IPS DF 19.7 (cell line): ENCODE results near the gene PSMD8.
A peak's percentile ranks its signal among the peaks of the same experiment; 100 is the strongest.
"Not testable (repeated sequence)": the region's sequence is repeated elsewhere in the genome, so short reads cannot be mapped to it uniquely, and the experiment has no call there.

Source experiments
- DNase-seq: peaks from one replicate; pipeline ENCODE4 v3.0.0-alpha.2; 2013; ENCODE audit warnings: low read depth, low spot score

PSMD8 gene

DNA sequence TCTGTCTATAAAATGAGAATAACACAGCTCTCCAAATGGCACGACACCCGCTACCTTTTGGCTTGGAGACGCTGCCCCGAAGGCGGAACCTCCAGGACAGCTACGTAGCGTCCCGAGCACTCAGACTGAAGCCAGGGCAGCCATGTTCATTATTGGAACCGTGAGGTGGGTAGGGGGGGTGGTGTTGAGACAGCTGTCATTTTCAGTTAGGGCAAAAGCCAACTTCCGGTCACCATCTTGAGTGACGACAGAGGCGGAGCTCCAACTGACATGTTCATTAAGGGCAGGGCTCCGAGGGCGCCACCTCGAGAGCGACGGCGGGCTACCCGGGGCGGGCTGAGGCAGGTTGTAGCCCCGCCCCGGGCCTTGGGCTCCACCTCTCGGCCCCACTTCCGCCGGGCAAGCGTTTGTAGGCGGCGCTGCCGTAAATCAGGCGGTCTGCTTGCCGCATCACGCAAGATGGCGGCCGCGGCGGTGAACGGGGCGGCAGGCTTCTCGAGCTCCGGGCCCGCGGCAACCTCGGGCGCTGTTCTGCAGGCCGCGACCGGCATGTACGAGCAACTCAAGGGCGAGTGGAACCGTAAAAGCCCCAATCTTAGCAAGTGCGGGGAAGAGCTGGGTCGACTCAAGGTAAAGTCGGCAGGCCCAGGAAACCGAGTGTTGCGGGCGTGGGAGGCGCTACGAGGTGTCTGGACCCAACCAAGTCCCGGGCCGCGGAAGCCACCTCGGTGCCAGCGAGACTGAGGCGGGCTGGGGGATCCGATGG, at the start of gene PSMD8:
TSS of gene PSMD8 (plus strand) at position 240 of the 766 bp plus-strand sequence. CDS start at position 271, 31 bp downstream.
- peak; percentile 99 for DNase-seq

DNA sequence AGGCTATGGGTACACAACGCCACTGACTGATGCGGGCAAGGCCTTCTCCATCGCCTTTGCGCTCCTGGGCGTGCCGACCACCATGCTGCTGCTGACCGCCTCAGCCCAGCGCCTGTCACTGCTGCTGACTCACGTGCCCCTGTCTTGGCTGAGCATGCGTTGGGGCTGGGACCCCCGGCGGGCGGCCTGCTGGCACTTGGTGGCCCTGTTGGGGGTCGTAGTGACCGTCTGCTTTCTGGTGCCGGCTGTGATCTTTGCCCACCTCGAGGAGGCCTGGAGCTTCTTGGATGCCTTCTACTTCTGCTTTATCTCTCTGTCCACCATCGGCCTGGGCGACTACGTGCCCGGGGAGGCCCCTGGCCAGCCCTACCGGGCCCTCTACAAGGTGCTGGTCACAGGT, 47.8 kb upstream of the PSMD8 start:
- DNase-seq, result no peak

DNA sequence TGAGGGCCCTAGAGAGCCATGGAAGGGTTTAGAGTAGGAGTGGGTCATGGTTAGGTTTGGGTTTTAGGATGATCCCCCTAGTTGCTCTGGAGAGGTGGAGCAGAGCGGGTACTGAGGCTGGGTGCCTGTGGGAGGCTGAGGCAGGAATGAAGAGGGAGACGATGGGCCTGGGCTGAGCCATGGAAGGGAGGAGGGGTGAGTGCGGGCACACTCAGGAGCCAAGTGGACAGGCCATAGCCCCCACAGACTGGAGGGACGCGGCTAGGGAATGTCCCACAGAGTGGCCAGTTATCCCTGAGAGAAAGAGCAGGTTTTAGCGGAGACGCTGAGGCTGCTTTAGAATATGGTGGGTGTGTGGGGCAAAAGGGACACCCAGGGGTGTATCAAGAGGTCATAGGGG, 44.7 kb upstream of the PSMD8 start:
- DNase-seq, result no peak

DNA sequence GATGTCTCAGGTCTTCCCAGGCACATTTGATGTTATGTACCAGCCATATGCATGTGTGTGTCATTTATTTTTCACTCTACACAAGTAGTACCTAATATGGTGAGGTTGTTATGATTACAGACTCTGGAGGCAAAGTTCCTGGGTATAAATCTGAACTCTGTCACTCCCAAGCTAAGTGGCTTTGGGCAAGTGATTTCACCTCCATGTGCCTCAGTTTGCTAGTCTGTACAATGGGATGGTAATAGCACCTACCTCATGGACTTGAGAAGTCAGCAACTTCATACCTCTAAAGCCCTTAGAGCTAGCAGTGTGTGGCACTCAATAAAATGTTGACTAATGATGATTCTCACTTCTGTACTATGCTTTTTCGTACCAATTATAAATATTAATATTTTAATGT, 42.6 kb upstream of the PSMD8 start:
- no peak for DNase-seq

DNA sequence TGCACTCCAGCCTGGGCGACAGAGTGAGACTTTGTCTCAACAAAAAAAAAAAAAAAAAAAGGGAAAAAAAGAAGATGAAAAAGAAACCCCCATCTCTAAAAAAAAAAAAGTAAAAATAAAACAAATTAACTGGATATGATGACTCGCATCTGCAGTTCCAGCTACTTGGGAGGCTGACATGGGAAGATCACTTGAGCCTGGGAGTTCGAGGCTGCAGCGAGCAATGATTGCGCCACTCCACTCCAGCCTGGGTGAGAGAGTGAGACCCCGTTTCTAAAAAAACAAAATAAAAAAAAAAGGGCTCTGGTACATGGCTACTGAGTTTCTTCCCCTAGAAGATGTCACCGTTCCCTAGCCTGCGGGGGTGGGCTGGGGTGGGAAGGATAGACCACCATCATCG, 41.1 kb upstream of the PSMD8 start:
- no peak for DNase-seq

DNA sequence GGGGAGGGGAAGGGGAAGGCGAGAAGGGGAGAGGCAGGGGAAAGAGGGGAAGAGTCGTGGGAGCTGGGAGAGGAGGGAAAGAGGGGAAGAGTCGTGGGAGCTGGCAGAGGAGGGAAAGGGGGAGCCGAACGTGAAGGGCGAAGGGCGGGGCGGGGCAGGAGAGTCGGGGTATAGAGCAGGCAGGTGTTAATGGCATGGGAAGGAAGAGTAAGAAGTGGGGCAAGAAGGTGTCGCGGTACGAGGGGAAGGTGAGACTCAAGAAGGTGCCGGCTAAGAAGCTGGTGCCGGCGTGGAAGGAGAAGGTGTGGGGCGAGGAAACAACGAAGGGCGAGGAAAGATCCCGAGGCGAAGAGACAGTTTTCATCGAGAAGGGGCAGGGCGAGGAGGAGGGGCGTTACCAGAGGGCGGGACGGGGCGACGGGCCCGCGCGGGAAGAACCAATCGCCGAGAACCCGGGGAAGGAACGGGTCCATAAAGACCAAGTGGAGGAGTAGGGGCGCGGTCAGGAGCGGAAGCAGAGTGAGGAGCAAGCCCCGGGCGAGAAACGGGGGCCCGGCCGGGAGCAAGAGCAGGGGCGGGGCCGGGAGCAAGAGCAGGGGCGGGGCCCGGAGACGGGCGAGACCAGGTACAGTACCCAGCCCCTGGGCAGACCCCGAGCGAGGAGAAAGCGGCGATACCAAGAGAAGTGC, 38.3 kb upstream of the PSMD8 start:
- no peak for DNase-seq

DNA sequence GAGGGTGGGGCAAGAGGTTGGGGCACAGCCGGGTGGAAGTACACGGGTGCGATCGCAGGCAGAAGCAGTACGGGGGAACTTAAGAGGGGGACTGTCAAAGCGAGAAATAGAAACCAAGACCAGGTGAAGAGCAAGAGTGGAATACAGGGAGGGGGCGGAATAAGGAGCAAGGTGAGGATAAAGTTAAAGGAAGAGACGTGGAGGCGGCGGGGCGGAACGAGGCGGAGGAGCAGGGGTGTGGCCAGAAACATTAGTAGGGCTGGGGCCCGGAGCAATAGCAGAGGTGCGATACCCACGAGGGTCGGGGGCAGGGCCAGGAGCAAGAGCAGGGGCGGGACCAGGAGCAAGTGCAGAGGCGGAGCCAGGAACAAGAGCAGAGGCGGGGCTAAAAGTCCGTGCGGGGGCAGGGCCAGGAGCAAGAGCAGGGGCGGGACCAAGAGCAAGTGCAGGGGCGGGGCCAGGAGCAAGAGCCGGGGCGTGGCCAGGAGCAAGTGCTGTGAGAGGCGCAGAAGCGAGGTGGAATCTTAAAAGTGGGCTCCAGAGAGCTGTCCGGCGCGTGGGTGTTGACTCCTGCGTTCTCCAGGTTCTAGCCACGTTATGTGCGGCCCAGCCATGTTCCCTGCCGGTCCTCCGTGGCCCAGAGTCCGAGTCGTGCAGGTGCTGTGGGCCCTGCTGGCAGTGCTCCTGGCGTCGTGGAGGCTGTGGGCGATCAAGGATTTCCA, 37.6 kb upstream of the PSMD8 start:
- no peak for DNase-seq

DNA sequence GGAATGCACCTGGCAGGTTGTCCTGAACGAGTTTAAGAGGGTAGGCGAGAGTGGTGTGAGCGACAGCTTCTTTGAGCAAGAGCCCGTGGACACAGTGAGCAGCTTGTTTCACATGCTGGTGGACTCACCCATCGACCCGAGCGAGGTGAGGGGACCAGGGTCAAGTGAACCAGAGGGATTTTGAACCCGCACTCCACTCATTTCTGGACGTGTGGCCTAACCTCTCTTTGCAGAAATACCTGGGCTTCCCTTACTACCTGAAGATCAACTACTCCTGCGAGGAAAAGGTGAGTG, 37.1 kb upstream of the PSMD8 start:
- DNase-seq, result no peak

DNA sequence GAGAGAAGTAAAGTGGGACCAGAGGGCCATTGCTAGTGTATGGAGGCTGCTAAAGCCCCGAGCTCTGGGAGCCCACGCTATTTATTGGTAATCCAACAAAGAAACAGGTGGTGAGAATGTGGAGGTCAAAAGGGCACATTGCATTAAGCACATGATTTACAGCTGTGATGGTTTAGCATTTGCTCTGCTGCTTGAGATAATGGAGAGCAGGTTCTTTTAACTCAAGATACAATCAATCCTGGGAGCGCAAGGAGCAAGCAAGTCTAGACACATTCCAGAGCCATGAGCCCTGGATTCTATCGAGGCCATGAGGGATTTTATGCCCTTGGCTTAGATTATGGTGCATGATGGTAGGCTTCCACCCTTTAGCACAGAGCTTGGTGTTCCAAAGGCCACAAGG, 35.4 kb upstream of the PSMD8 start:
- not testable (repeated sequence) for DNase-seq

DNA sequence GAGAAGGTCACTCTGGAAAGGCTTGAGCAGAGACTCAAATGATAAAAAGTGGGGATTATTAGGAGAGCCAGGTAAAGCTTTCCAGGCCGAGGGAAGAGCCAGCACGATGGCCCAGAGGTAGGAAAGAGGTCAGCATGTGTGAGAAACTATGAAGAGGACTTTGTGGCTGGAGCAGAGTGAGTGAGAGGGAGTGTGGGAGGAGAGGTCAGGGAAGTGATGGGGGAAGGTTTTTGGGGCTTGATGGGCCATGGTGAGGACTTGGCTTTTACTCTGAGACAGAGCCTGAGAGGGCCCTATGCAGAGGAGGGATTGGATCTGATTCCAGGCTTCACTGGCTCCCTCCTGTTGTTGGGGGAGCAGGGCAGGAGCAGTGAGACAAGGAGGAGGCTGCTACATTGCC, 33.4 kb upstream of the PSMD8 start:
- no peak for DNase-seq

DNA sequence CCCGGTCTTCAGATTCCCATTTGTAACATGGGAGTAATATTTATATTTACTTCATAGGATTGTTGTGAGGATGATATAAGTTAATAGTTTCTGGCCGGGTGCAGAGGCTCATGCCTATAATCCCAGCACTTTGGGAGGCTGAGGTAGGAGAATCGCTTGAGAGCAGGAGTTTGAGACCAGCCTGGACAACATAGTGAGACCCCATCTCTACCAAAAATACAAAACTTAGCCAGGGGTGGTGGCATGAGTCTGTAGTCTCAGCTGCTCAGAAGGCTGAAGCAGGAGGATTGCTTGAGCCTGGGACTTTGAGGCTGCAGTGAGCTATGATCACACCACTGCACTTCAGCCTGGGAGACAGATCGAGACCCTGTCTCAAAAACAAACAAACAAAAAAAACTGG, 27.5 kb upstream of the PSMD8 start:
- DNase-seq, result no peak

DNA sequence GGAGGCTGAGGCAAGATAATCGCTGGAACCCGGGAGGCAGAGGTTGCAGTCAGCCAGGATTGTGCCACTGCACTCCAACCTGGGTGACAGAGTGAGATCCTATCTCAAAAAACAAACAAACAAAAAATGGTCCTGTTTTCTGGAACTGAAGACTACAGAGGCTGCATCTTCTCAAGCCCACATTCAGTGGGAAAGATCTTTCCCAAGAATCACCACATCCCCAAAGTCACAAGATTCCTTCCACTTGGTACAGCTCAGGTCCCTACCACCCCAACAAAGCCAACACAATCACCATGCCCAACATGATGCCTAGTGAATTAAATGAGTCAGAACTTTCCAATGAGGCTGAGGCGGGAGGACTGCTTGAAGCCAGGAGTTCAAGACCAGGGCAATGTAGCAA, 23.5 kb upstream of the PSMD8 start:
- DNase-seq, result no peak

DNA sequence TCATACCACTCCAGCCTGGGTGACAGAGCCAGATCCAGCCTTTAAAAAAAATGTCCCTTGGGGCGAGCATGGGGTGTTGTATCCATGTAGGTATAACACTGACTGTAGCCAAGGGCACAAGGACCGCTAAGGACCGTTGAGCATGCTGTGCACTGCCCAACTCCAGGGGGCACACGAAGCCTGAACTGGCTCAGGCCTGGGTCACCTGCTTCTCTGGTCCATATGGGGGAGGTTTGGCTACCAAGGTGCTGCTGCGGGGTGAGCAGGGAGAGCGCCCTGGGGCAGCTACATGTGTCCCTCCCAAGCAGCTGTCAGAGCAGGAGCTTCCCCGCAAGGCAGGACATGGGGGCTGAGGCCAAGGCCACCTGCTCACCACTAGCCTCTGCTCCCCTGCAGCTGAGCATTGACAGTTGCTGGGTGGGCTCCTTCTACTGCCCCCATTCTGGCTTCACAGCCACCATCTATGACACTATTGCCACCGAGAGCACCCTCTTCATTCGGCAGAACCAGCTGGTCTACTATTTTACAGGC, 22.4 kb upstream of the PSMD8 start:
- no peak for DNase-seq

DNA sequence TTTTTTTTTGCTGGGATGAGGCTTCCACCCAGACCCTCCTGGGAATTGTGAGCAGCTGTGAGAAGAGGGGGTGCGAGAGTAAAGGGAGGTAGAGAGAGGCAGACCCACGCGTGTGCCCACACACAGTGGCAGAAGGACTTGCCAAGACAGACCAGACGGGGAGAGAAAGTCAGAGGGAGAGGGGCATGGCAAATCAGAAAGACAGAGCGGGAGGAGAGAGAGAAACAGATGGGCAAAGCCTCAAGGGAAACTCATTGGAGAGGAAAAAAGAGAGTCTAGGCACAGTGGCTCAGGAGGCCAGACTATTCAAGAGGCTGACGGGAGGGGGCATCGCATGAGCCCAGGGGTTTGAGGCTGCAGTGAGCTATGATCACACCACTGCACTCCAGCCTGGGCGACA, 21.8 kb upstream of the PSMD8 start:
- no peak for DNase-seq

DNA sequence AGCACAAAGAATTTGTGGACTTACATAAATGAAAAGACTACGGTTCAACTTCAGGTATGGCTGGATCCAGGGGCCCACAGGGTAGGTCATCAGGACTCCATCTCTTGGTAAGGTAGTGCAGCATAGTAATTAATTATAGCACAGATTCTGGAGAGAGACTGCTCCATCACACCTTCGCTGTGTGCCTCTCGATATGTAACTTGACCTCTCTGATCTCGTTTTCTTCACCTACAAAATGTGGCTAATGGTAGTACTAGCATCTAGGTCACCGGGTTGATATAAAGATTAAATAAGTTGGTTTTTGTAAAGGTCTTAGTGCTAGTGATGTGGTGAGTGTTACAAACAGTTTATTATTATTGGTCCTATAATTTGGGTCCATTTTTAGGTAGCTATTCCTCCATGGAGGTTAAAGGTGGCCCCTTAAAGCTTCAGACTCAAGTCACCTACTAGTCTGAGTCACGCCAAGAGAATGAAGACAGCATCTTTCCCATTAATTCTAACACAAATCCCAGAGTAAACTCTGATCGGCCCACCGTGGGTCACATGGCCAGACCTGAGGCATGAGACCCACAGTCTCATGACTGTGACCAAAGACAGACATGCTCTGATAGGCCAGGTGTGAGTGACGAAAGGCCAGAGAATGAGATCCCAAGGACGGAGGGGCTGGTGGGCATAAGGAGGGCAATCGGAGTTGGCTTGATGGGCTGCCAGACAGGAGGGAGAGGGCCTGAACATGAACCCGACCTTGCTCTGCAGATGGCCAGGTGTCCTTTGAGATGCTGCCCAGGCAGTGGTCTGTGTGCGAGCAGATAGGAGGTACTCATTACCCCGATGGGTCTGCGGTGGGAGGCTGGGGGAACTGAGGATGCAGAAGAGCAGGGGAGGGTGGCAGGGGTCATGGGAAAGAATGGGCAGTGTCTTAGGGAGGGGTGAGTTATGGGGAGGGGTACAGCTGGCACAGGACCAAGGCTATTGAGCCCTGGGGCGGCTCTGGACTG, 18.3 kb upstream of the PSMD8 start:
- DNase-seq, result no peak

DNA sequence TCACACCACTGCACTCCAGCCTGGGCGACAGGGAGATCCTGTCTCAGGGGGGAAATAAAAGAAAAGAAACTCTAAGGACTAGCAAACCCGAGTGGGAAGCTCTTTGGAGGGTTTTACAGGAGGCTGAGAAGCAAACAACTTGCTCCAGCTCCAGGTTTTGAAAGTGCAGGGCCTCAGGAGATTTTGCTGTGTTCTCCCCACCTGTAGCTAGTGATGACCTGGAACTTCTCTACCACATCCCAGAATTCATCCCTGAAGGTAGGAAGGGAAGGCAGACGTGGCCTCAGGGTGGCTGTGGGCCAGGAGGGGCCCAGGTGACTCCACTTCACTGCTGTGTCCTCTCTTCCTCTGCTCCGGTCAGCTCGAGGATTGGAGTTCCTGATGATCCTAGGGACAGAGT, 16.3 kb upstream of the PSMD8 start:
- no peak for DNase-seq

DNA sequence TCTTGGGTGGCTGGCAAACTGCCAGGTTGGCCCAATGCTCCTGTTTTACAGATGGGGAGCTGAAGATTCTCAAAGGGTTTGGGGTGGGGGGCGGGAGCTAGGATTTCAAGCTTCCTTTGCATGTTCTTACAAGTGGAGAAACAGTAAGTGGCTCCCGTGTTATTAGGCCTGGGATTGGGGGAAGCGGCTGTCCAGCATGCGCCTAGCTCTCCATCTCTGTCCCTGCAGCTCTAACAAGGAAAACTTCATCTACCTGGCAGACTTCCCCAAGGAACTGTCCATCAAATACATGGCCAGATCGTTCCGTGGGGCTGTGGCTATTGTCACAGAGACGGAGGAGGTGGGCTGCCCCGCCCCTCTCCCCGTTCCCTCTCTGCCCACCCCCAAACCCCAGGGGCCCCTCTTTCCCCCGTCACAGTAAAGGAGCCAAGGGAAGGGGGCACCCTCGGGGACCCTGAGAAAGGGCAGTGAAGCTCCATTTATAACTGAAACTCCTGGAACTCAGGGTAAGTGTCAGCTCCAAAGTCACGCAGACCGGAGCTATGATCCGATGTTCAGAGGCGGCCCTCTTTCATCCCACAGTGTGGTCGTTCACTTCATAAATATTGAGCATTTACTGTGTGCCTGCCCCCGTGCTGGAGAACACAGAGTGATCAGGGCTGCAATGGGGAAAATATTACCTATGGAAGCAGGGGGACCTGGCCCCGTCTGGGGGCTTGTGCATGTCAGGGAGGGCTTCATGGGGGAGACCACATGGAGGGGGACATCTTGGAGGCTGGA, 14.9 kb upstream of the PSMD8 start:
- no peak for DNase-seq

DNA sequence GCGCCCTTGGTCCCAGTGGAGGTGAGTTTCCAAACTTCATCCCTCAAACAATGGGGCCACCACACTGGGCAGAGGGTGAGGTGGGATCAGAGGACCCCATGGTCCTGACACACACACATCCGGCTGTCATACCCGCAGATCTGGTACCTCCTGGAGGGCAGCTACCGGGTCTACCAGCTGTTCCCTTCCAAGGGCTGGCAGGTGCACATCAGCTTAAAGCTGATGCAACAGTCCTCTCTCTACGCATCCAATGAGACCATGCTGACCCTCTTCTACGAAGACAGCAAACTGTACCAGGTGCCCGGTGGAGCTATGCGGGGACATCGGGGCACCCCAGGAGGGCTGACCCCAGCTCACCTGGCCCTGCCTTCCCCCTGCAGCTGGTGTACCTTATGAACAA, 14.0 kb upstream of the PSMD8 start:
- no peak for DNase-seq

DNA sequence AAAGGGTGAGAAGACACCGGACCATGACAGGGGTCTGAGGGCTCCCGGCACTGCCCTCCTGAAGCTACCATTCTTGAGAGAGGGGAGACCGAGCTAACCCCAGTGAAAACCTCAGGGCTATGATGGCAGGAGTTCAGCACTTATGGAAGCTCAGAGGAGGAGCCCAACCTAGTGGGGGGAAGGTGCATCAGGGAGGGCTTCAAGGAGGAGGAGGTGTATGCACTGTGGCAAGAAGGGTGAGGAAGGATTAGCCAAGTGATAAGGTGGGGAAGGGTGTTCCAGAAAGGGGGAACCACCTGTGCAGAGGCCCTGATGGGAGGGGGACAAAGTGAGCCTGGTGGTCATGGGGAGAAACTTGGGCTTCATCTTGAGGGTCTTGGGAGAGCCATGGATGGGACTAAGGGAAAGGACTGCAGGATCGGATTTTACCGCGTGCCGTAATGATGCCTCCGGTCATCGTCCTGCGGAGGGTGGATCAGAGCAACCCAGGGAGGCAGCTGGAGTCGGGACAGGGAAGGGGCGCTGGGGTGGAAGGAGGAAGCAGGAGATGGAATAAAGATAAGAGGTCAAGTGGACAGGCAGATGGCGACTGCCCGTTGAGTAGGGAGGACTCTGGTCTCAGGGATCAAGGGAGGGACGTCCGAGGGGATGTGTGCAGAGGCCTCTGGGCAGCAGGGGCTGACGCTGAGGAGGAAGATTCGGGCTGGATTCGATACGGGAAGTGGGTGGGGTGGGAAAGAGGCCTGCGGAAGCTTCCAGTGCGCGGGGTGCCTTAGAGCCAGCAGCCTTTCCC, 13.3 kb upstream of the PSMD8 start:
- no peak for DNase-seq

DNA sequence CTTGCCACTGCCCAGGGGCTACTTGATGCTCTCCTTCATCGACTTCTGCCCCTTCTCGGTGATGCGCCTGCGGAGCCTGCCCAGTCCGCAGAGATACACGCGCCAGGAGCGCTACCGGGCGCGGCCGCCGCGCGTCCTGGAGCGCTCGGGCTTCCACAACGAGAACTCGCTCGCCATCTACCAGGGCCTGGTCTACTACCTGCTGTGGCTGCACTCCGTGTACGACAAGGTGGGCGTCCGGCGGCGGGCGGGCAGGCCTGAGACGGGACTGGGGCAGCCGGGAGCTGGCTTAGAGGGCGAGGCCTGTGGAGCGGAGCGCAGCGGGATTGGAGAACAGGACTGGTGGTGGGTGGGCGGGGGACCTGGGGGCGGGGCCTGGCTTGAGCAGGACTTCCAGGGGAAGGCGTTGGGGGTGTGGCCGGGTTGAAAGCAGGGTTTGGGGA, 12.7 kb upstream of the PSMD8 start:
- peak; percentile 64 for DNase-seq
